CD4-positive, alpha-beta T cell (primary cell): Measurements from ENCODE around the gene PRSS48. TPM values are rescaled to one million over a fixed set of nuclear protein-coding genes. Genes with fewer than 3 reads are reported as not detected.

Experiments
- ATAC-seq: fragments of 200-7000 bp; cut with Tn5 transposase; one replicate; pipeline ENCODE4 v1.10.0; 2022; ENCODE audit warnings: mild to moderate bottlenecking; ENCODE audit not compliant: poor library complexity
- CTCF ChIA-PET: fragments of 350-600 bp; sonication (Branson Sonifier 250); formaldehyde crosslinking; loops from one replicate; lab custom pipeline; 2021; ENCODE audit warnings: antibody characterized with exemption, inconsistent platforms; lab: Charles Lee
- POLR2A ChIA-PET: fragments of 350-600 bp; sonication (Branson Sonifier 250); formaldehyde crosslinking; loops from one replicate; lab custom pipeline; 2021; ENCODE audit warnings: antibody characterized with exemption, inconsistent platforms; lab: Charles Lee
- DNase-seq, 14 experiments: peaks; one replicate each; pipeline ENCODE4 v3.0.0-alpha.2; 2013 to 2020; ENCODE audit warnings: mixed read lengths in 2 of 14
- H3K27ac ChIP-seq, 2 donors: one replicate each; pipeline versions ENCODE4 v1.5.1 to v1.7.0; 2013; ENCODE audit warnings: low read length in 2 of 2, low read depth in 1 of 2, mild to moderate bottlenecking in 1 of 2
- H3K27me3 ChIP-seq, 2 experiments: 1 replicate in 1 of 2; 2 replicates in 1 of 2; pipeline versions ENCODE4 v1.6.1 to v1.7.0; 2013; ENCODE audit warnings: low read length in 2 of 2, control low read depth in 1 of 2, mild to moderate bottlenecking in 1 of 2, moderate library complexity in 1 of 2; ENCODE audit not compliant: insufficient read depth in 2 of 2, control insufficient read depth in 1 of 2
- H3K36me3 ChIP-seq: one replicate; pipeline ENCODE4 v1.6.1; 2013; ENCODE audit warnings: low read length, control low read depth; ENCODE audit not compliant: insufficient read depth
- H3K4me1 ChIP-seq: one replicate; pipeline ENCODE4 v1.6.1; 2013; ENCODE audit warnings: low read length, control low read depth; ENCODE audit not compliant: insufficient read depth
- H3K4me3 ChIP-seq: one replicate; pipeline ENCODE4 v1.5.1; 2013; ENCODE audit warnings: mild to moderate bottlenecking, low read length, moderate library complexity
- H3K9me3 ChIP-seq, 2 experiments: 1 replicate in 1 of 2; 2 replicates in 1 of 2; pipeline versions ENCODE4 v1.6.1 to v1.7.0; 2013; ENCODE audit warnings: low read length in 2 of 2, mild to moderate bottlenecking in 2 of 2, control low read depth in 1 of 2, moderate library complexity in 1 of 2; ENCODE audit not compliant: control insufficient read depth in 1 of 2, insufficient read depth in 1 of 2
- H3K27ac Mint-ChIP-seq: one replicate; pipeline ENCODE4 v1.8.0; 2020; ENCODE audit warnings: mixed read lengths
- H3K27me3 Mint-ChIP-seq: one replicate; pipeline ENCODE4 v1.8.0; 2021; ENCODE audit warnings: mixed read lengths
- H3K36me3 Mint-ChIP-seq: one replicate; pipeline ENCODE4 v1.8.0; 2021; ENCODE audit warnings: low read depth, mixed read lengths
- H3K4me1 Mint-ChIP-seq: one replicate; pipeline ENCODE4 v1.8.0; 2021; ENCODE audit warnings: low read depth, mixed read lengths
- H3K4me3 Mint-ChIP-seq: one replicate; pipeline ENCODE4 v1.8.0; 2020; ENCODE audit warnings: mild to moderate bottlenecking, mixed read lengths
- H3K9me3 Mint-ChIP-seq: one replicate; pipeline ENCODE4 v1.8.0; 2020; ENCODE audit warnings: mixed read lengths
- CTCF ChIP-seq: fragments of 200-600 bp; IDR thresholded peaks from one replicate; pipeline ENCODE4 v1.8.0; 2022; ENCODE audit warnings: antibody characterized with exemption, mild to moderate bottlenecking
- intact Hi-C, 2 experiments: fragments of 100-400 bp; cut with DNase I in 1 of 2; cut with micrococcal nuclease in 1 of 2; formaldehyde crosslinking; loops; one replicate each; pipeline versions ENCODE4 v1.15.1 to v1.9.0; 2023 to 2025; cut with DNase I, micrococcal nuclease
- total RNA-seq, 174 experiments: library from RNA in 2 of 174; stranded (reverse) in 2 of 174; gene quantifications; one replicate each; pipeline ENCODE4 v1.2.3 and lab custom pipeline; 2021 to 2026

Gene PRSS48
- total RNA-seq, 2 experiments from 2014 or later: not detected

DNA sequence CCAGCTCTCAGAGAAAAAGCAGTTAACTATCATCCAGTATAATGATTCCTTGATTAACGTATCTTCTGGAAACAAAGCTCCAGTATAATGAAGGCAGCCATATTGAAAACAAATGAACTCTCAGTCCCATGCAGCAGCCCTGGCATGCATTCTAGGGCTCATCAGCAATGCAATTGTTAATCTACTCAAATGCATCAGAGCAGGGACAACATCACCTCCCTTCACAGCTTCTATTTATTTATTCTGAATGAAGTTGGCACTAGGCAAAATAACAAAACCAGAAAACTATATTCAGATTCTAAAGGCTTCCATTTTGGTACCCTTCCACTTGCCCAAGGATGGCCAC, 37.0 kb downstream of the PRSS48 start:
- Histone ChIP-seq H3K4me1 (no peaks in the 10 kb centered on the region), H3K36me3 (no peaks in the 10 kb centered on the region), H3K4me3 (no peak overlapping the region), H3K27me3 (no peaks in the 10 kb centered on the region), H3K27ac (no peak overlapping the region), H3K9me3 (no peaks in the 10 kb centered on the region)
- H3K9me3 Mint-ChIP-seq: no peaks in the 10 kb centered on the region
- DNase-seq (no peak), ATAC-seq (no peak)
- H3K4me3 Mint-ChIP-seq: no peak overlapping the region
- ChIA-PET POLR2A (no interaction called here), CTCF (no interaction called here)
- intact Hi-C loops: no loop called here
- H3K36me3 Mint-ChIP-seq: no peaks in the 10 kb centered on the region
- no peaks in the 10 kb centered on the region for H3K4me1 Mint-ChIP-seq
- H3K27me3 Mint-ChIP-seq: peaks cover 16% of the 10 kb centered on the region
- no peak overlapping the region for H3K27ac Mint-ChIP-seq
- TF ChIP-seq CTCF: no peak

GRCh38 chr4:151314479-151314878, 37.5 kb downstream of the PRSS48 start:
- ATAC-seq: no peak
- TF ChIP-seq CTCF: no peak
- Histone ChIP-seq H3K36me3 (no peaks in the 10 kb centered on the region), H3K27me3 (no peaks in the 10 kb centered on the region), H3K9me3 (no peaks in the 10 kb centered on the region), H3K4me3 (no peak overlapping the region), H3K4me1 (no peaks in the 10 kb centered on the region), H3K27ac (no peak overlapping the region)
- intact Hi-C loops: no loop called here
- no peaks in the 10 kb centered on the region for H3K4me1 Mint-ChIP-seq
- DNase-seq: no peak
- H3K9me3 Mint-ChIP-seq: no peaks in the 10 kb centered on the region
- POLR2A ChIA-PET: no interaction called here
- H3K27me3 Mint-ChIP-seq: peaks cover 18% of the 10 kb centered on the region
- no peak overlapping the region for H3K27ac Mint-ChIP-seq
- H3K36me3 Mint-ChIP-seq: no peaks in the 10 kb centered on the region
- CTCF ChIA-PET: no interaction called here
- no peak overlapping the region for H3K4me3 Mint-ChIP-seq

- TF ChIP-seq CTCF: no peak
- ChIA-PET POLR2A (no interaction called here), CTCF (no interaction called here)
- H3K27me3 Mint-ChIP-seq: peaks cover 27% of the 10 kb centered on the region
- Histone ChIP-seq H3K27ac (no peak overlapping the region), H3K4me1 (no peaks in the 10 kb centered on the region), H3K4me3 (no peak overlapping the region), H3K36me3 (no peaks in the 10 kb centered on the region), H3K9me3 (no peaks in the 10 kb centered on the region), H3K27me3 (no peaks in the 10 kb centered on the region)
- no peak overlapping the region for H3K27ac Mint-ChIP-seq
- ATAC-seq: no peak
- no peak for DNase-seq
- H3K4me3 Mint-ChIP-seq: no peak overlapping the region
- no peaks in the 10 kb centered on the region for H3K36me3 Mint-ChIP-seq
- H3K4me1 Mint-ChIP-seq: no peaks in the 10 kb centered on the region
- intact Hi-C loops: no loop called here
- no peaks in the 10 kb centered on the region for H3K9me3 Mint-ChIP-seq
These were observed 38.4 kb downstream of the PRSS48 start for GRCh38 chr4:151315212-151315886.
